ENCODE data around the gene FLYWCH2.
A peak's percentile ranks its signal among the peaks of the same experiment; 100 is the strongest.

The FLYWCH2 gene

GRCh38 chr16:2857451-2858244 lies 25.4 kb upstream of the FLYWCH2 start, which contains the start of gene PRSS22 (continued):
- peak; percentile 84 for TF ChIP-seq PRDM4 (tag by site-specific recombination; IDR thresholded peaks at IDR 0.05)
- TF ChIP-seq ZBTB20 (tag by site-specific recombination; IDR thresholded peaks at IDR 0.05): no peak
- no peak for TF ChIP-seq ZNF777 (tag by site-specific recombination; IDR thresholded peaks at IDR 0.05; ENCODE audit: borderline replicate concordance)
- TF ChIP-seq ZSCAN30 (tag by site-specific recombination; IDR thresholded peaks at IDR 0.05): no peak
- TF ChIP-seq ZFP3 (tag by site-specific recombination; IDR thresholded peaks at IDR 0.05; ENCODE audit: low read depth): no peak
- no peak for TF ChIP-seq ZNF239 (tag by site-specific recombination; IDR thresholded peaks at IDR 0.05)
- no peak for TF ChIP-seq ZNF274 (IDR thresholded peaks at IDR 0.05; ENCODE audit: low read length)
- TF ChIP-seq ZNF274 (tag by site-specific recombination; IDR thresholded peaks at IDR 0.05; ENCODE audit: borderline replicate concordance): no peak
- no peak for TF ChIP-seq ZNF292 (tag by site-specific recombination; IDR thresholded peaks at IDR 0.05; ENCODE audit: borderline replicate concordance, low read depth)
- no peak for TF ChIP-seq ZNF830 (tag by site-specific recombination; IDR thresholded peaks at IDR 0.05; ENCODE audit: low read depth)
- peak; percentile 91 for TF ChIP-seq ZNF366 (tag by site-specific recombination; conservative IDR thresholded peaks at IDR 0.05)
- no peak for TF ChIP-seq KLF17 (tag by site-specific recombination; IDR thresholded peaks at IDR 0.05)
- 0 out of 2 replicates have a peak, but pooled peaks have one; percentile 19 for TF ChIP-seq ZNF223 (tag by site-specific recombination; IDR thresholded peaks at IDR 0.05)
- no peak for TF ChIP-seq KLF10 (tag by site-specific recombination; IDR thresholded peaks at IDR 0.05)
- TF ChIP-seq BCL6B (tag by site-specific recombination; IDR thresholded peaks at IDR 0.05): no peak
- no peak for TF ChIP-seq YY1 (tag by site-specific recombination; IDR thresholded peaks at IDR 0.05)
- no peak for TF ChIP-seq OSR2 (tag by site-specific recombination; IDR thresholded peaks at IDR 0.05)
- TF ChIP-seq IKZF3 (tag by site-specific recombination; IDR thresholded peaks at IDR 0.05): no peak
- TF ChIP-seq REPIN1 (tag by site-specific recombination; IDR thresholded peaks at IDR 0.05; ENCODE audit: low read depth): no peak
- TF ChIP-seq ZNF510 (tag by site-specific recombination; IDR thresholded peaks at IDR 0.05; ENCODE audit: insufficient replicate concordance): no peak
- TF ChIP-seq ZNF140 (tag by site-specific recombination; IDR thresholded peaks at IDR 0.05): no peak
- TF ChIP-seq ZNF37A (tag by site-specific recombination; IDR thresholded peaks at IDR 0.05): no peak
- no peak for TF ChIP-seq REST (tag by site-specific recombination; IDR thresholded peaks at IDR 0.05)
- TF ChIP-seq ZNF132 (tag by site-specific recombination; IDR thresholded peaks at IDR 0.05; ENCODE audit: borderline replicate concordance): no peak
- no peak for TF ChIP-seq KLF9 (tag by site-specific recombination; IDR thresholded peaks at IDR 0.05; ENCODE audit: low read depth)
- no peak for TF ChIP-seq ZNF776 (tag by site-specific recombination; IDR thresholded peaks at IDR 0.05; ENCODE audit: borderline replicate concordance)
- TF ChIP-seq ZBTB7A (tag by site-specific recombination; IDR thresholded peaks at IDR 0.05; ENCODE audit: low read depth): no peak
- TF ChIP-seq GLIS1 (tag by site-specific recombination; IDR thresholded peaks at IDR 0.05): peak; percentile 44; the same call in 1 of the 2 replicates
- no peak for TF ChIP-seq ZNF548 (tag by site-specific recombination; IDR thresholded peaks at IDR 0.05)

All from HEK293 (cell line).